Naive B cell (primary cell): ENCODE data around the gene TRAM2. TPM values are rescaled to one million over a fixed set of nuclear protein-coding genes. Genes with fewer than 3 reads are reported as not detected.

ENCODE experiments used
- ATAC-seq, 2 donors: fragments of 150-1000 bp; cut with Tn5 transposase; 2 replicates each; pipeline ENCODE4 v1.10.0; 2021; ENCODE audit warnings: low read depth in 2 of 2, mild to moderate bottlenecking in 2 of 2, moderate library complexity in 2 of 2
- DNase-seq: peaks from one replicate; pipeline ENCODE4 v3.0.0; 2022
- H3K27ac Mint-ChIP-seq, 6 donors: one replicate each; pipeline ENCODE4 v1.8.0; 2020 to 2022; ENCODE audit warnings: mild to moderate bottlenecking in 6 of 6, mixed read lengths in 6 of 6, moderate library complexity in 5 of 6, inconsistent platforms in 2 of 6
- H3K27me3 Mint-ChIP-seq, 3 donors: one replicate each; pipeline ENCODE4 v1.8.0; 2021 to 2022; ENCODE audit warnings: mixed read lengths in 3 of 3, mild to moderate bottlenecking in 1 of 3
- H3K36me3 Mint-ChIP-seq, 2 donors: one replicate each; pipeline ENCODE4 v1.8.0; 2020 to 2022; ENCODE audit warnings: mixed read lengths in 2 of 2, inconsistent platforms in 1 of 2, mild to moderate bottlenecking in 1 of 2
- H3K4me1 Mint-ChIP-seq, 3 donors: one replicate each; pipeline ENCODE4 v1.8.0; 2020 to 2022; ENCODE audit warnings: mixed read lengths in 3 of 3, inconsistent platforms in 1 of 3, mild to moderate bottlenecking in 1 of 3, moderate library complexity in 1 of 3
- H3K4me3 Mint-ChIP-seq, 8 donors: one replicate each; pipeline ENCODE4 v1.8.0; 2020 to 2022; ENCODE audit warnings: mild to moderate bottlenecking in 8 of 8, mixed read lengths in 8 of 8, moderate library complexity in 8 of 8, inconsistent platforms in 2 of 8
- H3K9me3 Mint-ChIP-seq, 7 donors: one replicate each; pipeline ENCODE4 v1.8.0; 2020 to 2022; ENCODE audit warnings: mixed read lengths in 7 of 7, mild to moderate bottlenecking in 5 of 7, inconsistent platforms in 2 of 7, moderate library complexity in 1 of 7
- polyA plus RNA-seq, 6 donors: library from polyadenylated mRNA; unstranded; fragments of 300-500 nt; fragmentation: Illumina TruSeq; gene quantifications; one replicate each; pipeline ENCODE4 v1.2.3, GENCODE V29; 2021; ENCODE audit warnings: low read depth in 6 of 6

Gene TRAM2
- polyA plus RNA-seq, 6 donors from 2014 or later, result 1.4 to 3.9 (median 2.7) TPM

- no peaks in the 10 kb centered on the region for H3K27me3 Mint-ChIP-seq
- peaks cover 3 to 13% (median 5%) of the 10 kb centered on the region in 7 donors for H3K9me3 Mint-ChIP-seq
- peaks cover 2 to 22% (median 15%) of the 10 kb centered on the region in 3 donors for H3K4me1 Mint-ChIP-seq
- H3K27ac Mint-ChIP-seq, result peak overlapping the region in 5 of 6 donors; percentile 47 to 94 (median 89)
- ATAC-seq (no peak), DNase-seq (no peak)
- H3K4me3 Mint-ChIP-seq, result no peak overlapping the region
- peaks cover 12 to 23% of the 10 kb centered on the region in 2 donors for H3K36me3 Mint-ChIP-seq
Measured at GRCh38 chr6:52499026-52499425, 77.8 kb downstream of the TRAM2 start.

- Mint-ChIP-seq H3K9me3 (peaks cover 3 to 13% (median 5%) of the 10 kb centered on the region in 7 donors), H3K4me3 (peak overlapping the region in 4 of 8 donors; percentile 12 to 72 (median 46)), H3K4me1 (peaks cover 6 to 26% (median 20%) of the 10 kb centered on the region in 3 donors), H3K36me3 (peaks cover 12 to 23% of the 10 kb centered on the region in 2 donors), H3K27me3 (no peaks in the 10 kb centered on the region), H3K27ac (peak overlapping the region; percentile 7 to 98 (median 94))
- ATAC-seq (peak; percentile 24 to 28), DNase-seq (no peak)
Measured at GRCh38 chr6:52498538-52499017, 78.3 kb downstream of the TRAM2 start.

GRCh38 chr6:52497652-52498408 is 79.0 kb downstream of the TRAM2 start:
- H3K4me1 Mint-ChIP-seq, result peaks cover 6 to 25% (median 22%) of the 10 kb centered on the region in 3 donors
- peak overlapping the region in 6 of 8 donors; percentile 4 to 78 (median 10) for H3K4me3 Mint-ChIP-seq
- no peaks in the 10 kb centered on the region for H3K27me3 Mint-ChIP-seq
- peak; percentile 83 to 87 for ATAC-seq
- DNase-seq, result peak; percentile 47
- H3K36me3 Mint-ChIP-seq, result peaks cover 12 to 20% of the 10 kb centered on the region in 2 donors
- peaks cover 3 to 13% (median 5%) of the 10 kb centered on the region in 7 donors for H3K9me3 Mint-ChIP-seq
- peak overlapping the region; percentile 86 to 98 (median 94) for H3K27ac Mint-ChIP-seq

- H3K27ac Mint-ChIP-seq, result peak overlapping the region in 3 of 6 donors; percentile 31 to 94 (median 92)
- ATAC-seq (no peak), DNase-seq (no peak)
- peaks cover 14 to 17% of the 10 kb centered on the region in 2 donors for H3K36me3 Mint-ChIP-seq
- peaks cover 3 to 13% (median 5%) of the 10 kb centered on the region in 7 donors for H3K9me3 Mint-ChIP-seq
- H3K4me1 Mint-ChIP-seq, result peaks cover 6 to 22% (median 22%) of the 10 kb centered on the region in 3 donors
- no peak overlapping the region for H3K4me3 Mint-ChIP-seq
- H3K27me3 Mint-ChIP-seq, result no peaks in the 10 kb centered on the region
Measured at GRCh38 chr6:52496631-52497030, 80.2 kb downstream of the TRAM2 start.

- no peaks in the 10 kb centered on the region for H3K27me3 Mint-ChIP-seq
- peaks cover 3 to 13% (median 5%) of the 10 kb centered on the region in 7 donors for H3K9me3 Mint-ChIP-seq
- no peak overlapping the region for H3K4me3 Mint-ChIP-seq
- H3K36me3 Mint-ChIP-seq, result peaks cover 14 to 20% of the 10 kb centered on the region in 2 donors
- peaks cover 6 to 22% (median 22%) of the 10 kb centered on the region in 3 donors for H3K4me1 Mint-ChIP-seq
- H3K27ac Mint-ChIP-seq, result peak overlapping the region in 3 of 6 donors; percentile 39 to 94 (median 52)
- DNase-seq (no peak), ATAC-seq (no peak)
Measured at GRCh38 chr6:52495922-52496321, 80.9 kb downstream of the TRAM2 start.

GRCh38 chr6:52494298-52495072 is 82.4 kb downstream of the TRAM2 start:
- ATAC-seq, result no peak
- H3K9me3 Mint-ChIP-seq, result peaks cover 3 to 13% (median 5%) of the 10 kb centered on the region in 7 donors
- H3K4me3 Mint-ChIP-seq, result no peak overlapping the region
- H3K4me1 Mint-ChIP-seq, result peaks cover 6 to 26% (median 22%) of the 10 kb centered on the region in 3 donors
- H3K27ac Mint-ChIP-seq, result peak overlapping the region in 3 of 6 donors; percentile 29 to 75 (median 32)
- no peaks in the 10 kb centered on the region for H3K27me3 Mint-ChIP-seq
- no peak for DNase-seq
- H3K36me3 Mint-ChIP-seq, result peaks cover 14 to 20% of the 10 kb centered on the region in 2 donors

GRCh38 chr6:52493669-52494068 is 83.2 kb downstream of the TRAM2 start:
- H3K4me1 Mint-ChIP-seq, result peaks cover 6 to 26% (median 22%) of the 10 kb centered on the region in 3 donors

GRCh38 chr6:52491203-52492069 is 85.4 kb downstream of the TRAM2 start:
- Mint-ChIP-seq H3K4me1 (peaks cover 6 to 14% (median 7%) of the 10 kb centered on the region in 3 donors), H3K27ac (peak overlapping the region in 5 of 6 donors; percentile 16 to 86 (median 61)), H3K9me3 (peaks cover 3 to 13% (median 5%) of the 10 kb centered on the region in 7 donors), H3K27me3 (no peaks in the 10 kb centered on the region), H3K36me3 (peaks cover 14 to 29% of the 10 kb centered on the region in 2 donors), H3K4me3 (peak overlapping the region in 6 of 8 donors; percentile 1 to 72 (median 28))
- ATAC-seq, result peak; percentile 41 to 65
- no peak for DNase-seq

More at GRCh38 chr6:52493669-52494068, 83.2 kb downstream of the TRAM2 start:
- ATAC-seq (peak in 1 of 2 donors; percentile 14), DNase-seq (no peak)
- Mint-ChIP-seq H3K27ac (peak overlapping the region in 4 of 6 donors; percentile 19 to 75 (median 41)), H3K36me3 (peaks cover 14 to 20% of the 10 kb centered on the region in 2 donors), H3K9me3 (peaks cover 3 to 13% (median 5%) of the 10 kb centered on the region in 7 donors), H3K4me3 (no peak overlapping the region), H3K27me3 (no peaks in the 10 kb centered on the region)

GRCh38 chr6:52489881-52490280 is 87.0 kb downstream of the TRAM2 start:
- H3K36me3 Mint-ChIP-seq, result peaks cover 7 to 31% of the 10 kb centered on the region in 2 donors
- H3K27me3 Mint-ChIP-seq, result no peaks in the 10 kb centered on the region
- H3K4me3 Mint-ChIP-seq, result no peak overlapping the region
- no peak for DNase-seq
- peak overlapping the region in 1 of 6 donors; percentile 79 for H3K27ac Mint-ChIP-seq
- no peak for ATAC-seq
- peaks cover 4 to 14% (median 6%) of the 10 kb centered on the region in 3 donors for H3K4me1 Mint-ChIP-seq
- peaks cover 0 to 7% (median under 1%) of the 10 kb centered on the region in 7 donors for H3K9me3 Mint-ChIP-seq

GRCh38 chr6:52483671-52484003 is 93.2 kb downstream of the TRAM2 start:
- ATAC-seq (no peak), DNase-seq (no peak)
- Mint-ChIP-seq H3K27ac (peak overlapping the region in 1 of 6 donors; percentile 9), H3K36me3 (peaks cover 13 to 26% of the 10 kb centered on the region in 2 donors), H3K9me3 (peaks cover 0 to 2% (median 0%) of the 10 kb centered on the region in 7 donors), H3K4me1 (no peaks in the 10 kb centered on the region), H3K27me3 (no peaks in the 10 kb centered on the region), H3K4me3 (no peak overlapping the region)

- no peak for ATAC-seq
- peaks cover 0 to 2% (median 0%) of the 10 kb centered on the region in 7 donors for H3K9me3 Mint-ChIP-seq
- H3K27me3 Mint-ChIP-seq, result no peaks in the 10 kb centered on the region
- H3K4me1 Mint-ChIP-seq, result no peaks in the 10 kb centered on the region
- H3K4me3 Mint-ChIP-seq, result peak overlapping the region in 1 of 8 donors; percentile 25
- peak overlapping the region in 1 of 6 donors; percentile 11 for H3K27ac Mint-ChIP-seq
- H3K36me3 Mint-ChIP-seq, result peaks cover 13 to 26% of the 10 kb centered on the region in 2 donors
- no peak for DNase-seq
Measured at GRCh38 chr6:52482903-52483670, 93.8 kb downstream of the TRAM2 start.

- Mint-ChIP-seq H3K4me1 (no peaks in the 10 kb centered on the region), H3K4me3 (no peak overlapping the region), H3K36me3 (peaks cover 2% of the 10 kb centered on the region in 2 donors), H3K9me3 (peaks cover 0 to 4% (median 0%) of the 10 kb centered on the region in 7 donors), H3K27me3 (no peaks in the 10 kb centered on the region), H3K27ac (no peak overlapping the region)
- ATAC-seq, result no peak
- no peak for DNase-seq
Measured at GRCh38 chr6:52475307-52475706, 101.6 kb downstream of the TRAM2 start.
